ENCODE results near the gene DENND2A. TPM values are rescaled to one million over a fixed set of nuclear protein-coding genes. Genes with fewer than 3 reads are reported as not detected.

The DENND2A gene
- total RNA-seq, 1 experiment from 2014 or later: 0.34 TPM

Other genes with a start within 250 kb of the DENND2A start
- 72.7 and 133 TPM in 2 replicates for gene SLC37A3, start 242.3 kb downstream of the DENND2A start, total RNA-seq (2014; rRNA removed; shearing (Covaris generic); ENCODE audit: low replicate concordance)
- 6.3 TPM in 1 of 2 replicates, not detected in the other for gene RAB19, start 236.8 kb downstream of the DENND2A start, total RNA-seq (2014; rRNA removed; shearing (Covaris generic); ENCODE audit: low replicate concordance)
- 62.9 and 78.5 TPM in 2 replicates for gene MKRN1, start 161.3 kb downstream of the DENND2A start, total RNA-seq (2014; rRNA removed; shearing (Covaris generic); ENCODE audit: low replicate concordance)
- 49.0 and 52.8 TPM in 2 replicates for gene ADCK2, start 32.1 kb upstream of the DENND2A start, total RNA-seq (2014; rRNA removed; shearing (Covaris generic); ENCODE audit: low replicate concordance)
- gene NDUFB2, start 55.9 kb upstream of the DENND2A start, total RNA-seq (2014; rRNA removed; shearing (Covaris generic); ENCODE audit: low replicate concordance): 335 and 337 TPM in 2 replicates